Karpas-422 (cell line): ENCODE data around the gene AKAP5. TPM values are rescaled to one million over a fixed set of nuclear protein-coding genes. Genes with fewer than 3 reads are reported as not detected.
A peak's percentile ranks its signal among the peaks of the same experiment; 100 is the strongest.

Experiments used
- DNase-seq: peaks from one replicate; pipeline ENCODE4 v3.0.0-alpha.2; 2015
- H2AFZ ChIP-seq: fragments of 200-600 bp; sonication (generic); 2 replicates; pipeline ENCODE4 v1.6.1; 2014; ENCODE audit warnings: antibody characterized with exemption, low read length, mixed read lengths
- H3K27ac ChIP-seq: fragments of 200-600 bp; sonication (generic); 2 replicates; pipeline ENCODE4 v1.5.1; 2014; ENCODE audit warnings: mild to moderate bottlenecking, low read length, moderate library complexity
- H3K27me3 ChIP-seq: fragments of 200-600 bp; sonication (generic); 2 replicates; pipeline ENCODE4 v1.6.1; 2014; ENCODE audit warnings: low read length, mixed read lengths
- H3K36me3 ChIP-seq: fragments of 200-600 bp; sonication (generic); 2 replicates; pipeline ENCODE4 v1.6.1; 2014; ENCODE audit warnings: low read length, mixed read lengths; ENCODE audit not compliant: insufficient read depth
- H3K4me1 ChIP-seq: fragments of 200-600 bp; sonication (generic); 2 replicates; pipeline ENCODE4 v1.6.1; 2014; ENCODE audit warnings: mild to moderate bottlenecking, low read length, mixed read lengths
- H3K4me2 ChIP-seq: fragments of 200-600 bp; sonication (generic); 2 replicates; pipeline ENCODE4 v1.6.1; 2014; ENCODE audit warnings: low read length, low read depth, mild to moderate bottlenecking; ENCODE audit not compliant: poor library complexity, severe bottlenecking
- H3K4me3 ChIP-seq: fragments of 200-600 bp; sonication (generic); 2 replicates; pipeline ENCODE4 v1.5.1; 2014; ENCODE audit warnings: mild to moderate bottlenecking, antibody characterized with exemption, low read length, mixed read lengths
- H3K79me2 ChIP-seq: fragments of 200-600 bp; sonication (generic); 2 replicates; pipeline ENCODE4 v1.6.1; 2014; ENCODE audit warnings: mild to moderate bottlenecking, low read length, mixed read lengths
- H3K9ac ChIP-seq: fragments of 200-600 bp; sonication (generic); 2 replicates; pipeline ENCODE4 v1.6.0; 2014; ENCODE audit warnings: low read length
- H3K9me2 ChIP-seq: fragments of 200-600 bp; sonication (generic), shearing (Covaris generic); replicated peaks from 2 replicates; pipeline ENCODE4 v1.6.0; 2014; ENCODE audit warnings: mild to moderate bottlenecking, low read length, moderate library complexity; ENCODE audit not compliant: insufficient read depth
- H3K9me3 ChIP-seq: fragments of 300-700, 200-600 bp; sonication (generic); 2 replicates; pipeline ENCODE4 v1.6.1; 2014; ENCODE audit warnings: low read length, mixed read lengths
- H4K20me1 ChIP-seq: fragments of 200-600 bp; sonication (generic); 2 replicates; pipeline ENCODE4 v1.6.1; 2014; ENCODE audit warnings: mild to moderate bottlenecking, antibody characterized with exemption, low read length, low read depth; ENCODE audit not compliant: insufficient read depth
- total RNA-seq: library from RNA; depleted of rRNA; stranded (reverse); fragments of >200 nt; shearing (Covaris generic); gene quantifications from 2 replicates; pipeline ENCODE4 v1.2.3, GENCODE V29; 2014; ENCODE audit warnings: low replicate concordance

Gene AKAP5
- total RNA-seq, 1 experiment from 2014 or later = 0.56 TPM

DNA sequence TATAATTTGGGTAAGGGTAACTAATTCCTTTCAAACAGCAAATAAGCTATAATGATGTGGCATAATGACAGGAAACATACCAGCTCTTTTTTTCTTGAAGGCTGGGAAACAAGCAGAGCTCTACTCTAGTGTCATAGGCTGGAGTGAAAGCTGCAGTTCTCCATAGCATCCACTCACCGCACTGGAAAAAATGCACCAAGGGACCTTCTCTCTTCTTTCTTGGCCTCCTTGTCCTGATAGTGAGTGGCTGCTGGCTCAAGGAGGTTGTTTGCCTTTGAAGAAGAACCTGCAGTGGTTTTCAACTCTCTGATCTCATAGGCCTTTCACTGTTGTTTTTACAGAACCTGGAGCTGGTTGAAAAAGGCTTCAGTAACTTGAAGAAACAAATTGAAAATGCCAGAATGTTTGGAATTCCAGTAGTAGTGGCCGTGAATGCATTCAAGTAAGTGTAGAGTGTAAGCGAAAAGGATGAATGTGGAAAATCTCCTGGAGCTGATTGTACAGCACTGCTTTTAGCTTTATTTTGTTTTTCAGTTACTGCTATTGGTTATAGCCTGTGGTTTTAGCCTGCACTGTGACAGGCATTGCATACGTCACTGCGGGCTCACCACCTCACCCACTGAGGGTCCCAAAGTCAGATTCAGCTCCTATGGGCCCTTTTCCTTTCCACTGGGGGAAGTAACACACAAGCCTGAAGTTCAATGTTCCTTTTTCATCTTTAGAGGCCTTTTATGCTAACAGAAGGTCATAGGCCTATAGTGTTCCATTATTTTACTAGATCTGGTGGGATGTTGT is 17.2 kb upstream of the AKAP5 start:
- DNase-seq = no peak
- no peaks in the 10 kb centered on the region for H3K79me2 ChIP-seq
- no peaks in the 10 kb centered on the region for H3K9me2 ChIP-seq
- no peak overlapping the region for H3K9ac ChIP-seq
- H3K9me3 ChIP-seq = no peaks in the 10 kb centered on the region
- no peak overlapping the region for H2AFZ ChIP-seq
- no peak overlapping the region for H3K27ac ChIP-seq
- H3K4me2 ChIP-seq = no peak overlapping the region
- no peaks in the 10 kb centered on the region for H3K27me3 ChIP-seq
- no peak overlapping the region for H3K4me3 ChIP-seq
- H3K4me1 ChIP-seq = peaks cover 3% of the 10 kb centered on the region; the same call in 1 of the 2 replicates
- no peaks in the 10 kb centered on the region for H4K20me1 ChIP-seq
- H3K36me3 ChIP-seq = peaks cover 69% of the 10 kb centered on the region

GRCh38 chr14:64450255-64450654 is 15.0 kb upstream of the AKAP5 start:
- Histone ChIP-seq H3K36me3 (peaks cover 71% of the 10 kb centered on the region), H3K9ac (no peak overlapping the region), H3K4me2 (no peak overlapping the region), H3K79me2 (no peaks in the 10 kb centered on the region), H3K9me3 (no peaks in the 10 kb centered on the region), H3K4me3 (no peak overlapping the region), H3K9me2 (no peaks in the 10 kb centered on the region), H2AFZ (no peak overlapping the region), H3K4me1 (peaks cover 6% of the 10 kb centered on the region), H3K27me3 (no peaks in the 10 kb centered on the region), H3K27ac (no peak overlapping the region), H4K20me1 (0 out of 2 replicates have a peak, but pooled peaks cover 4% of the 10 kb centered on the region)
- DNase-seq = peak; percentile 57

- no peak for DNase-seq
- Histone ChIP-seq H3K27ac (no peak overlapping the region), H4K20me1 (0 out of 2 replicates have a peak, but pooled peaks cover 4% of the 10 kb centered on the region), H2AFZ (no peak overlapping the region), H3K4me1 (peaks cover 18% of the 10 kb centered on the region), H3K9me3 (no peaks in the 10 kb centered on the region), H3K27me3 (no peaks in the 10 kb centered on the region), H3K36me3 (peaks cover 80% of the 10 kb centered on the region), H3K9me2 (no peaks in the 10 kb centered on the region), H3K9ac (no peak overlapping the region), H3K79me2 (no peaks in the 10 kb centered on the region), H3K4me2 (no peak overlapping the region), H3K4me3 (no peak overlapping the region)
Measured at GRCh38 chr14:64454671-64455070, 10.6 kb upstream of the AKAP5 start.

GRCh38 chr14:64459405-64460136 is 5.7 kb upstream of the AKAP5 start:
- Histone ChIP-seq H3K9ac (no peak overlapping the region), H3K36me3 (peaks cover 63% of the 10 kb centered on the region), H4K20me1 (peaks cover 4% of the 10 kb centered on the region; the same call in 1 of the 2 replicates), H3K79me2 (no peaks in the 10 kb centered on the region), H3K4me1 (peaks cover 40% of the 10 kb centered on the region), H3K9me3 (no peaks in the 10 kb centered on the region), H2AFZ (no peak overlapping the region), H3K4me2 (no peak overlapping the region), H3K4me3 (no peak overlapping the region), H3K27me3 (no peaks in the 10 kb centered on the region), H3K9me2 (no peaks in the 10 kb centered on the region), H3K27ac (no peak overlapping the region)
- DNase-seq = no peak

- H3K4me3 ChIP-seq = no peak overlapping the region
- no peaks in the 10 kb centered on the region for H3K9me2 ChIP-seq
- peaks cover 13% of the 10 kb centered on the region; the same call in 1 of the 2 replicates for H4K20me1 ChIP-seq
- H3K27ac ChIP-seq = no peak overlapping the region
- H3K79me2 ChIP-seq = no peaks in the 10 kb centered on the region
- H3K4me1 ChIP-seq = peaks cover 42% of the 10 kb centered on the region
- H3K4me2 ChIP-seq = no peak overlapping the region
- peaks cover 48% of the 10 kb centered on the region for H3K36me3 ChIP-seq
- DNase-seq = no peak
- no peaks in the 10 kb centered on the region for H3K9me3 ChIP-seq
- no peak overlapping the region for H3K9ac ChIP-seq
- no peaks in the 10 kb centered on the region for H3K27me3 ChIP-seq
- H2AFZ ChIP-seq = no peak overlapping the region
Measured at GRCh38 chr14:64461221-64461620, 4.1 kb upstream of the AKAP5 start.

DNA sequence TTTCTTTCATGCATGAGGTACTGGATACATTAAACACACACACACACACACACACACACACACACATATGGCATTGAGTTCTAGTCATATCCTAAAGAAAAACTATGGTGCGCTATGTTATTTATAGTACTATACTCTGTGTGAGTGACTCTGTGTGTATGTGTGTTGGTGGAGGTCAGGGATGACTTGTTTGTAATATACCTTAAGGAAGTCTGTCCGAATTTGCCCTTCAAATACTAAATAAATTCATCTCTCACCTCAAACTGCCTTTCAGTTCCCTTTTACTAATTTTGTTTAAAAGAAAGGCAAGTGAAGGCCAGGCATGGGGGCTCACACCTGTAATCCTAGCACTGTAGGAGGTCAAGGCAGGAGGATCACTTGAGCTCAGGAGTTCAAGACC is 2.1 kb upstream of the AKAP5 start:
- peak; percentile 57 for DNase-seq
- no peak overlapping the region for H3K27ac ChIP-seq
- no peaks in the 10 kb centered on the region for H3K9me2 ChIP-seq
- H3K4me1 ChIP-seq = peaks cover 48% of the 10 kb centered on the region
- H3K4me2 ChIP-seq = peak overlapping the region; percentile 4
- peaks cover 22% of the 10 kb centered on the region for H4K20me1 ChIP-seq
- H3K9me3 ChIP-seq = no peaks in the 10 kb centered on the region
- no peak overlapping the region for H2AFZ ChIP-seq
- peaks cover 33% of the 10 kb centered on the region for H3K36me3 ChIP-seq
- no peak overlapping the region for H3K9ac ChIP-seq
- no peaks in the 10 kb centered on the region for H3K27me3 ChIP-seq
- H3K79me2 ChIP-seq = no peaks in the 10 kb centered on the region
- no peak overlapping the region for H3K4me3 ChIP-seq

DNA sequence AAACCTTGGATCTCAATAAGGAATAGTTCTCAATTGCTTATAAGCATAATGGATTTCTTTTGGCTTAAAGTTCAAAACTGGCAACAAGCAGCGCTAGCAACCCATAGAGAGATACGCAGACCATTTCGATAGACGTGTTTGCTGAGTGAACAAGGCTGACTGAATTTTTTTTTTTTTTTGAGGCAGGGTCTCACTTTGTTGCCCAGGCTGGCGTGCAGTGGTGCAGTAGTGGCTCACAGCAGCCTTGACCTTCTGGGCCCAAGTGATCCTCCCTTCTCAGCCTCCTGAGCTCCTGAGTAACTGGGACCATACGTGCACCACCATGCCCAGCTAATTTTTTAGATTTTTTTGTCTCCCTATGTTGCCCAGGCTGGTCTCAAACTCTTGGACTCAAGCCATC is 1.4 kb upstream of the AKAP5 start:
- no peaks in the 10 kb centered on the region for H3K79me2 ChIP-seq
- peak overlapping the region; percentile 99 for H3K4me2 ChIP-seq
- peak overlapping the region; percentile 70; the same call in 1 of the 2 replicates for H3K9ac ChIP-seq
- H3K36me3 ChIP-seq = peaks cover 26% of the 10 kb centered on the region
- no peak overlapping the region for H3K27ac ChIP-seq
- no peaks in the 10 kb centered on the region for H3K9me2 ChIP-seq
- DNase-seq = no peak
- peaks cover 22% of the 10 kb centered on the region for H4K20me1 ChIP-seq
- peaks cover 48% of the 10 kb centered on the region for H3K4me1 ChIP-seq
- peak overlapping the region; percentile 72; the same call in 1 of the 2 replicates for H3K4me3 ChIP-seq
- H3K9me3 ChIP-seq = no peaks in the 10 kb centered on the region
- no peak overlapping the region for H2AFZ ChIP-seq
- H3K27me3 ChIP-seq = no peaks in the 10 kb centered on the region

GRCh38 chr14:64464651-64465050 is 648 bp upstream of the AKAP5 start:
- Histone ChIP-seq H3K36me3 (peaks cover 18% of the 10 kb centered on the region), H3K9ac (peak overlapping the region; percentile 70), H3K4me1 (peaks cover 48% of the 10 kb centered on the region), H3K27me3 (no peaks in the 10 kb centered on the region), H4K20me1 (peaks cover 29% of the 10 kb centered on the region), H3K4me2 (peak overlapping the region; percentile 99), H2AFZ (0 out of 2 replicates have a peak overlapping the region, but pooled peaks have one; percentile 32), H3K4me3 (peak overlapping the region; percentile 72), H3K9me2 (no peaks in the 10 kb centered on the region), H3K79me2 (no peaks in the 10 kb centered on the region), H3K9me3 (no peaks in the 10 kb centered on the region), H3K27ac (no peak overlapping the region)
- peak; percentile 63 for DNase-seq
